ENCODE measurements around the gene UGT1A5. TPM values are rescaled to one million over a fixed set of nuclear protein-coding genes. Genes with fewer than 3 reads are reported as not detected.
"Not testable (repeated sequence)": the region's sequence is repeated elsewhere in the genome, so short reads cannot be mapped to it uniquely, and the experiment has no call there.

The UGT1A5 gene
- total RNA-seq, 1 donor from 2014 or later: not detected

DNA sequence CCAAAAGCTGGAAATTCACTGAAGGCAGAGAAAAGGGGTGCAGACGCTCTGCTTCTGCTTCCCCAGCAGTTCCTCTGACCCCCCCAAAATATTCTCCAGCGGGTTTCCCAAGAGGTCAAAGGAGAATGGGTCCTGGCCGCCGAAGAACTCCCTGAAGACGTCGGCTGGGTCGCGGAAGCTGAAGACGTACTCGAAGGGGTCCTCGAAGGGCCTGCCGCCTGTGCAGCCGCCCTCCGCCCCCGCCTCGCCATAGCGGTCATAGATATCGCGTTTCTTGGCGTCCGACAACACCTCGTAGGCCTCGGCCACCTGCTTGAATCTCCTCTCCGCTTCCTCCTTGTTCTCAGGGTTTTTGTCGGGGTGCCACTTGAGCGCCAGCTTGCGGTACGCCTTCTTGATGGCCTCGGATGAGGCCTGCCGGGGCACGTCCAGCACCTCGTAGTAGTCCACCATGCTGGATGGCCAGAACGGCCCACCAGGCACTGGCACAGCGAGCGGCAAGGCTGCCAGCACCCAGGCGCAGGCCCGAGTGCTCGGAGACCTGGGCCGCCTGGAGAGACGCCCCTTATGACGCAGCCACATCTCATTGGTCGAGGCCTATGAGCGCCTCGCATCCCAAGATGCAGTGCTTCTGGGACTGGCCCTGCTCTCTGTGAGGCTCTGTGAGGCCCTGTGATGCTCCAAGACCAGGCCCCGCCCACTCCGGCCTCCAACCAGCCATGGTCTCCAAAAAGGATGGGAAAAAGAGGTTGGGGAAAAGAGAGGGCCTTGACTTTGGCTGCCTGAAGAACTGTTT is 31.0 kb downstream of the UGT1A5 start:
- H3K27ac Mint-ChIP-seq: no peak overlapping the region
- H3K27me3 Mint-ChIP-seq (ENCODE audit: low read depth): peaks cover 19% of the 10 kb centered on the region
- no peaks in the 10 kb centered on the region for H3K36me3 Mint-ChIP-seq
- H3K4me3 Mint-ChIP-seq: no peak overlapping the region
- TF ChIP-seq, protein P1, sequence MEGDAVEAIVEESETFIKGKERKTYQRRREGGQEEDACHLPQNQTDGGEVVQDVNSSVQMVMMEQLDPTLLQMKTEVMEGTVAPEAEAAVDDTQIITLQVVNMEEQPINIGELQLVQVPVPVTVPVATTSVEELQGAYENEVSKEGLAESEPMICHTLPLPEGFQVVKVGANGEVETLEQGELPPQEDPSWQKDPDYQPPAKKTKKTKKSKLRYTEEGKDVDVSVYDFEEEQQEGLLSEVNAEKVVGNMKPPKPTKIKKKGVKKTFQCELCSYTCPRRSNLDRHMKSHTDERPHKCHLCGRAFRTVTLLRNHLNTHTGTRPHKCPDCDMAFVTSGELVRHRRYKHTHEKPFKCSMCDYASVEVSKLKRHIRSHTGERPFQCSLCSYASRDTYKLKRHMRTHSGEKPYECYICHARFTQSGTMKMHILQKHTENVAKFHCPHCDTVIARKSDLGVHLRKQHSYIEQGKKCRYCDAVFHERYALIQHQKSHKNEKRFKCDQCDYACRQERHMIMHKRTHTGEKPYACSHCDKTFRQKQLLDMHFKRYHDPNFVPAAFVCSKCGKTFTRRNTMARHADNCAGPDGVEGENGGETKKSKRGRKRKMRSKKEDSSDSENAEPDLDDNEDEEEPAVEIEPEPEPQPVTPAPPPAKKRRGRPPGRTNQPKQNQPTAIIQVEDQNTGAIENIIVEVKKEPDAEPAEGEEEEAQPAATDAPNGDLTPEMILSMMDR (IDR thresholded peaks at IDR 0.05; ENCODE audit: unreplicated experiment): no peak
- DNase-seq (ENCODE audit: low spot score in 2 of 2, unreplicated experiment in 2 of 2): no peak
- no peaks in the 10 kb centered on the region for H3K4me1 Mint-ChIP-seq
- peaks cover 16% of the 10 kb centered on the region for H3K9me3 Mint-ChIP-seq

DNA sequence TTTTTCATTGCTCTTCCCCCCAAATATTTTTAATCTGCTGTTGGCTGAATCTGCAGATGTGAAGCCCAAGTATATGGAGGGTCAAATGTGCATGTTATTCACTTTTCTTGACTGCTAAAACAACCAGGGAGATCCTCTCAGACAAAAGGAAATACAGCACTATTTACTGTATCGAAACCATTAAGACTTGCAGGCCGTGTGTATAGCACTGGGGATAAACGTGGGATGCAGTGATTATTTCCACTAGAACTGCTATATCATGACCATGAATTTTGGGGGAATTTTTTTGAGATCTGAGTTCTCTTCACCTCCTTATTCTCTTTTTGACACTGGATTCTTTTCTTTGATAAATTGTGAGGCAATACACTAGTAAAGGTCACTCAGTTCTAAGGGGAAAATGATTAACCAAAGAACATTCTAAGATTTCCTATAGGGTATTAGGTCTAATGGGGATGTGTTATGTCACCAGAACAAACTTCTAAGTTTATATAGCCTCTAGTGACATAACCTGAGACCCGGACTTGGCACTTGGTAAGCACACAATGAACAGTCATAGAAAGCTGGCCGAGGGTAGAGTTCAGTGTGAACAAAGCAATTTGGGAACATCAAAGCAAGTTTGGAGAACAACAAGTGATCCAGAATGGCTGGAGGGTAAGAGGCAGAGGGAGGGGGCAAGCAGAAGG is 32.5 kb downstream of the UGT1A5 start:
- DNase-seq (ENCODE audit: low spot score in 2 of 2, unreplicated experiment in 2 of 2): no peak
- peaks cover 27% of the 10 kb centered on the region for H3K9me3 Mint-ChIP-seq
- peaks cover 16% of the 10 kb centered on the region for H3K27me3 Mint-ChIP-seq (ENCODE audit: low read depth)
- no peak overlapping the region for H3K4me3 Mint-ChIP-seq
- H3K27ac Mint-ChIP-seq: no peak overlapping the region
- no peaks in the 10 kb centered on the region for H3K4me1 Mint-ChIP-seq
- no peaks in the 10 kb centered on the region for H3K36me3 Mint-ChIP-seq
- TF ChIP-seq, protein P1 (IDR thresholded peaks at IDR 0.05; ENCODE audit: unreplicated experiment): no peak

DNA sequence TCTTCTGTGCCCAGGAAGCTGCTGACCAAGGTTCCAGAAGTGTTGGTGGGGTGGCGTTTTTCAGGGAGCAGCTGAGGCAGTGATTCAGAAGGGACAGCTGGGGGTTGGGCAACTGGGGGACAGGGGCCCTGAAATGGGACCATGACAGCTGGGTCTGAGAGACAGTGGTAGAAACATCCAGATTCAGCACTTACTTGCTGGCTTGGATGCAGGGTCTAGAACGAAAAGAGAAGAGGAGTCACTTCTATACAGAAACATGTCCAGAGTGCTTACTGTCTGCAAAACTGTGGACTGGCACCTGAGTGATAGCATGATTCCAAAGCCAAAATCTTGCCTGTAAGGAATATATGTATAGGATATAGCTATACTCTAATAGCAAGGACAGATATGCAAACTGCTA is 33.1 kb downstream of the UGT1A5 start:
- H3K4me1 Mint-ChIP-seq; DNase-seq (ENCODE audit: low spot score in 2 of 2, unreplicated experiment in 2 of 2); H3K4me3 Mint-ChIP-seq; H3K36me3 Mint-ChIP-seq; H3K27ac Mint-ChIP-seq: not testable (repeated sequence)
- Mint-ChIP-seq H3K9me3 (peaks cover 30% of the 10 kb centered on the region), H3K27me3 (ENCODE audit: low read depth) (peaks cover 14% of the 10 kb centered on the region)

DNA sequence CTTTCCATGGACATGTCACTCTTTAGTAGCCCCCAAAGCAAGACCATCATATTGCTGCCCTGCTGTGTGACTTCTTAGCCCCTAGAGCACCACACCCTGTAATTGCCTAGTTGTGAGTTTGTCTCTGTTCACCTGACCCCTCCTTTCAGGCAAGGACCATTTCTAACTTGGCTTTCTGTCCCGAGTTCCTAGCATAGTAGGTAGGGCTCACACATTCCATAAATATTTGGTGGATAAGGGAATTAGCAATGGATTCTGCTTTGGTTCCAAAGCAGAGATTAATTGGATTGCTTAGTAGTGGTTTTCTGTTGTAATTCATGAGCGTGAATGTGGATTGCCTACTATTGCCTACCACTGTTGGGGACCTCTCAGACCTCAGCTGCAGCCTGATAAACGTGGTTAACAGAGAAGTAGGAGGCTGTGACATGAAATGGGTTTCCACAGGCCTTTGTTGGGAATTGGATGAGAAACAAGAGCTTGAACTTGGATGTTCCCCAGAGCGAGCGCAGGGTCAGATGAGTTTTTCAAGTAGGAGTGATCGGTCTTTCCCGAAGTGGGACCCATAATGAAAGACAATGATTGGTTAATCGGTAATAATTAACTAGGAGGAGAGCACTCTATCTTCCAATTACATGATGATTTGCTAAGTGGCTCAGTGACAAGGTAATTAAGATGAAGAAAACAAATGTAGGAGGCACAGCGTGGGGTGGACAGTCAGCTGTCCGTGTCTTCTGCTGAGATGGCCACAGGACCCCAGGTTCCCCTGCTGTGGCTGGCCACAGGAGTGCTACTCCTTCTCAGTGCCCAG is 34.0 kb downstream of the UGT1A5 start:
- Mint-ChIP-seq H3K36me3 (no peaks in the 10 kb centered on the region), H3K27ac (no peak overlapping the region), H3K4me3 (no peak overlapping the region), H3K27me3 (ENCODE audit: low read depth) (peaks cover 8% of the 10 kb centered on the region), H3K4me1 (no peaks in the 10 kb centered on the region), H3K9me3 (peaks cover 38% of the 10 kb centered on the region)
- TF ChIP-seq, protein P1 (IDR thresholded peaks at IDR 0.05; ENCODE audit: unreplicated experiment): no peak
- DNase-seq (ENCODE audit: low spot score in 2 of 2, unreplicated experiment in 2 of 2): no peak

DNA sequence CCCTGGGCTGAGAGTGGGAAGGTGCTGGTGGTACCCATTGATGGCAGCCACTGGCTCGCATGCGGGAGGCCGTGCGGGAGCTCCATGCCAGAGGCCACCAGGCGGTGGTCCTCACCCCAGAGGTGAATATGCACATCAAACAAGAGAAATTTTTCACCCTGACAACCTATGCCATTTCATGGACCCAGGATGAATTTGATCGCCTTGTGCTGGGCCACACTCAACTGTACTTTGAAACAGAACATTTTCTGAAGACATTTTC is 34.5 kb downstream of the UGT1A5 start:
- Mint-ChIP-seq H3K36me3 (no peaks in the 10 kb centered on the region), H3K27me3 (ENCODE audit: low read depth) (peaks cover 5% of the 10 kb centered on the region), H3K27ac (no peak overlapping the region), H3K4me1 (no peaks in the 10 kb centered on the region), H3K4me3 (no peak overlapping the region), H3K9me3 (peaks cover 42% of the 10 kb centered on the region)
- DNase-seq (ENCODE audit: low spot score in 2 of 2, unreplicated experiment in 2 of 2): no peak
- TF ChIP-seq, protein P1 (IDR thresholded peaks at IDR 0.05; ENCODE audit: unreplicated experiment): no peak

DNA sequence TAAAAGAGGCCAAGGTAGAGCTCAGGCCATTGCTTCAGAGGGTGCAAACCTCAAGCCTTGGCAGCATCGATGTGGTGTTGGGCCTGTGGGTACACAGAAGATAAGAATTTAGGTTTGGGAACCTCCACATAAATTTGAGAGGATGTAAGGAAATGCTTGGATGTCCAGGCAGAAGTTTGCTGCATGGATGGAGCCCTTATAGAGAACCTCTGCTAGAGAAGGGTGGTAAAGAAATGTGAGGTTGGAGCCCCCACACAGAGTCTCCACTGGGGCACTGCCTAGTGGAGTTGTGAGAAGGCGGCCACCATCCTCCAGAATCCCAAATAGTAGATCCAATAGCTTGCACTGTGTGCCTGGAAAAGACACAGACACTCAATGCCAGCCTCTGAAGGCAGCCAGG is 38.0 kb downstream of the UGT1A5 start:
- not testable (repeated sequence) for H3K36me3 Mint-ChIP-seq; H3K27me3 Mint-ChIP-seq (ENCODE audit: low read depth)

DNA sequence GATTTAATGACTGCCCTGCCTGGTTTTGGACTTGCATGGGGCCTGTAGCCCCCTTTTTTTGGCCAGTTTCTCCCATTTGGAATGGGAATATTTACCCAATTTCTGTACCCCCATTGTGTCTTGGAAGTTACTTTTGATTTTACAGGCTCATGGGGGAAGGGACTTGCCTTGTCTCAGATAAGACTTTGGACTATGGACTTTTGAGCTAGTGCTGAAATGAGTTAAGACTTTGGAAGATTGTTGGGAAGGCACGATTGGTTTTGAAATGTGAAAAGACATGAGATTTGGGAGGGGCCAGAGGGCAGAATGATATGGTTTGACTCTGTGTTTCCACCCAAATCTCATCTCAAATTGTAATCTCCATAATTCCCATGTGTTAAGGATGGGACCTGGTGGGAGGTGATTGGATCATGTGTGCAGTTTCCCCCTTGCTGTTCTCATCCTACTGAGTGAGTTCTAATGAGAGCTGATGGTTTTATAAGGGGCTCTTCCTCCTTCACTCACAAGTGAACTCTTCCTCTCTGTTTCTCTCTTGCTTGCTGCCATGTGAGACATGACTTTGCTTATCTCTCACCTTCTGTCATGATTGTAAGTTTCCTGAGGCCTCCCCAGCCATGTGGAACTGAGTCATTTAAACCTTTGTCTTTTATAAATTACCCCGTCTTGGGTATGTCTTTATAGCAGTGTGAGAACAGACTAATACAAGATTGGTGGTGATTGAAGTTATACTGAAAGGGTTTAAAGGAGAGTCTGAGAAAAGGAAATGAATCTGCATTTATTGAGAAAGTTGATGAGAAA is 38.7 kb downstream of the UGT1A5 start:
- not testable (repeated sequence) for H3K27me3 Mint-ChIP-seq (ENCODE audit: low read depth); H3K36me3 Mint-ChIP-seq; H3K4me3 Mint-ChIP-seq; H3K27ac Mint-ChIP-seq; H3K4me1 Mint-ChIP-seq; DNase-seq (ENCODE audit: low spot score in 2 of 2, unreplicated experiment in 2 of 2)
- peaks cover 47% of the 10 kb centered on the region for H3K9me3 Mint-ChIP-seq

More for the DNA sequence above, 38.0 kb downstream of the UGT1A5 start:
- not testable (repeated sequence) for H3K4me3 Mint-ChIP-seq; H3K27ac Mint-ChIP-seq; H3K4me1 Mint-ChIP-seq; DNase-seq (ENCODE audit: low spot score in 2 of 2, unreplicated experiment in 2 of 2)
- peaks cover 47% of the 10 kb centered on the region for H3K9me3 Mint-ChIP-seq

All from mesothelial cell of epicardium (in vitro differentiated cells).